OCI-LY1 (cell line): ENCODE results near the gene SLC37A1.

Experiments
- CTCF ChIP-seq: fragments of 200-600 bp; sonication (generic), shearing (Covaris generic); IDR thresholded peaks from 2 replicates; pipeline ENCODE4 v1.5.1; 2017; ENCODE audit warnings: mild to moderate bottlenecking, antibody characterized with exemption, low read length, moderate library complexity, mixed read lengths
- EZH2 ChIP-seq: fragments of 200-600 bp; sonication (generic), shearing (Covaris generic); IDR thresholded peaks from 2 replicates; pipeline ENCODE4 v1.8.0; 2017; ENCODE audit warnings: borderline replicate concordance, mixed run types, mild to moderate bottlenecking, antibody characterized with exemption, low read length, moderate library complexity, mixed read lengths

- no peak for TF ChIP-seq CTCF
- no peak for TF ChIP-seq EZH2
These were observed 2.3 kb downstream of the SLC37A1 start for GRCh38 chr21:42515708-42516502.
